Measurements from ENCODE around the gene TLK2. TPM values are rescaled to one million over a fixed set of nuclear protein-coding genes. Genes with fewer than 3 reads are reported as not detected.
A peak's percentile ranks its signal among the peaks of the same experiment; 100 is the strongest.

TLK2 gene
- polyA plus RNA-seq, 1 experiment = 57.4 TPM

DNA sequence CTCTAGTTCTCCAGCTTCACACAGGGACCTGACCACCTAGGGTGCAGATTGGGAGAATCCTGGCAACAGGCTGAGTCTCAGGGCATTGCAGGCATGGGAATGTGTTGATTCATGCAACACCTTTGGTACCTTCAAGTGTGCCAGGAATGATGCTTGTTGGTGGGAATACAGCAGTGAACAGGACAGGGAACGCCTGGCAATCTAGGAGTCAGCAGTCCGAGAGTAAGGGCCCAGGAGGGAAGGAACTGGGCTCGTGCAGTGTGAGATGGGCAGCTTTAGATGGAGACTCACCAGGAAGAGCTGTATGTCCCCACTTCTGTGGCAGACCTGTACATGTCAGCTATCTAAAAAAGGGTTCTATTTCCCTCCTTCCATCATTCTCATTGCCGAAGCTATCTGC is 136.9 kb downstream of the TLK2 start:
- ChIA-PET POLR2A (no interaction called here), CTCF (interaction anchor here (1.2 kb wide), 1 partner anchor 15 kb away, joined by 3 read pairs; no protein-coding TSS in a partner anchor)
- no peak overlapping the region for H3K4me3 ChIP-seq (ENCODE audit: low read depth, low read length)
- no peak for DNase-seq (ENCODE audit: low read depth, low spot score)
- H3K27ac ChIP-seq (ENCODE audit: low read depth, low read length) = no peak overlapping the region
- no peaks in the 10 kb centered on the region for H3K9me3 ChIP-seq (ENCODE audit: control insufficient read depth, insufficient read depth, low read length)
- H3K27me3 ChIP-seq (ENCODE audit: control insufficient read depth, insufficient read depth, low read length) = no peaks in the 10 kb centered on the region
- TF ChIP-seq, protein P1, sequence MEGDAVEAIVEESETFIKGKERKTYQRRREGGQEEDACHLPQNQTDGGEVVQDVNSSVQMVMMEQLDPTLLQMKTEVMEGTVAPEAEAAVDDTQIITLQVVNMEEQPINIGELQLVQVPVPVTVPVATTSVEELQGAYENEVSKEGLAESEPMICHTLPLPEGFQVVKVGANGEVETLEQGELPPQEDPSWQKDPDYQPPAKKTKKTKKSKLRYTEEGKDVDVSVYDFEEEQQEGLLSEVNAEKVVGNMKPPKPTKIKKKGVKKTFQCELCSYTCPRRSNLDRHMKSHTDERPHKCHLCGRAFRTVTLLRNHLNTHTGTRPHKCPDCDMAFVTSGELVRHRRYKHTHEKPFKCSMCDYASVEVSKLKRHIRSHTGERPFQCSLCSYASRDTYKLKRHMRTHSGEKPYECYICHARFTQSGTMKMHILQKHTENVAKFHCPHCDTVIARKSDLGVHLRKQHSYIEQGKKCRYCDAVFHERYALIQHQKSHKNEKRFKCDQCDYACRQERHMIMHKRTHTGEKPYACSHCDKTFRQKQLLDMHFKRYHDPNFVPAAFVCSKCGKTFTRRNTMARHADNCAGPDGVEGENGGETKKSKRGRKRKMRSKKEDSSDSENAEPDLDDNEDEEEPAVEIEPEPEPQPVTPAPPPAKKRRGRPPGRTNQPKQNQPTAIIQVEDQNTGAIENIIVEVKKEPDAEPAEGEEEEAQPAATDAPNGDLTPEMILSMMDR (IDR thresholded peaks at IDR 0.05; ENCODE audit: low read depth, low read length) = no peak

DNA sequence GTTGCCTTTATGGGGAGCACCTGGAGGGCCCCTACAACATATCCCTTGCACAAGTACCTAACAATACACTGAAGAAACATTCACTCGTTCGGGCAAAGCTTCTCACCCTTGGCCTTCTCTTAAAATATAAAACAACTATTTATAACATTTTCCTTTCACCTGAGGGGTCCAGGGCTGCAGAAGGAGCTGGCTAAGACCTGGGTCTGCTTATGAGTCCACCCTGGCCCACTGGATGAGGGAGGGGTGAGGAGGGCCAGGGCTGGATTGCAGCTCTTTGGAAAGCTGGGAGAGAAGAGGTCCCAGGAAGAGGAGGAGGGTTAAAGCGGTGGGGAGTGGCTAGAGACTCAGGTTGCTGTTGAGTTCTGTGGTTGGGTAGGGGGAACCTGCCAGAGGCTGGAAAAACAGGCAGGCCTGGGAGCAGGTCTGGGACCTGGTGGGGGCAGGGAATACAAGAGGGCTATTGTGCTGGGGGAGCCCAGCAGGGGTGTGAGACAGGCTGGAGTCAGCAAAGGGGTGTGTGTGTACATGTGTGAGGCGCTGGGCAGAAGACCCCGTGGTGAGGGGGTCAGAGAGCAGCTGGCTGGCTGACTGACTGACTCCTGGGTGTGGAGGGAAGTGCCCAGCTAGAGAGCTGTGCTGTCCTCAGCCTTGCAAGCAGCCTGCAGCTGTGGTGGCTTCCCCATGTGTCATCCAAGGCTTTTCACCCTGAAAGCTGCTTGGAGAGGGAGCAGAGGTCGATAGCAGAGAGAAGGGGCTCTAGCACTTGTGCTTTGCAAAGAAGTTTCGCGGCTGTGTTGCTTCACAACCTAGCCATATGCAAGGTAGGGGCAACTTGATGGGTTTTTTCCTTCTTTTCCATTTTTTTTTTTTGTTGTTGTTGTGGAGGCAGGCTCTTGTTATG is 138.6 kb downstream of the TLK2 start:
- Histone ChIP-seq H3K27ac (ENCODE audit: low read depth, low read length) (peak overlapping the region; percentile 31), H3K9me3 (ENCODE audit: control insufficient read depth, insufficient read depth, low read length) (no peaks in the 10 kb centered on the region), H3K27me3 (ENCODE audit: control insufficient read depth, insufficient read depth, low read length) (no peaks in the 10 kb centered on the region), H3K4me3 (ENCODE audit: low read depth, low read length) (no peak overlapping the region)
- ChIA-PET POLR2A (no interaction called here), CTCF (no interaction called here)
- TF ChIP-seq, protein P1 (IDR thresholded peaks at IDR 0.05; ENCODE audit: low read depth, low read length) = no peak
- DNase-seq (ENCODE audit: low read depth, low spot score) = no peak

DNA sequence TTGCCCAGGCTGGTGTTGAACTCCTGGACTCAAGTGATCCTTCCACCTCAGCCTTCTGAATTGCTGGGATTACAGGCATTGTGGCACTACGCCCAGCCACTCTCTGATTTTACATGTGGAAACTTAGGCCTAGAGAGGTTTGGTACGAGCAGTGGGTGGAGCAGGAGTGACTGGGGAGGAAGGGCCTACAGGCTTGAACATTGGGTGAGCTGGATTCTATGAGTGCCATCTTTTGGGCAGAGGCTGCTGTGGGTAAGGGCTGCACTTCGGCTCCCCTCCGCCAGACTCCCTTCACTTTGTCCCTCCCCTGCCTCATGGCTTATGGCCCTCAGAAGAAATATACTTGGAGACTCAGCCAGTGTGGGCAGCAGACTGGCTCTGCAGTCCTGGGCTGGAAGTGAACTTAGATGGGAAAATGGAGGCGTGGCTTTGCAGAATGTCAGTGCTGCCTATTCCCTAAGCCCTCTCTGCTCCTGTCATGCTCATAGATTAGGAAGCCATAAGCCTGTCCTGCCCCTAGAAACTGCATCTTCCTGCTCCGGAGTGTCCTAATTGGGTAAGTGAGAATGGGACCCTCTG is 139.4 kb downstream of the TLK2 start:
- H3K4me3 ChIP-seq (ENCODE audit: low read depth, low read length) = no peak overlapping the region
- TF ChIP-seq, protein P1 (IDR thresholded peaks at IDR 0.05; ENCODE audit: low read depth, low read length) = no peak
- no peak overlapping the region for H3K27ac ChIP-seq (ENCODE audit: low read depth, low read length)
- H3K27me3 ChIP-seq (ENCODE audit: control insufficient read depth, insufficient read depth, low read length) = no peaks in the 10 kb centered on the region
- no peak for DNase-seq (ENCODE audit: low read depth, low spot score)
- ChIA-PET POLR2A (no interaction called here), CTCF (no interaction called here)
- H3K9me3 ChIP-seq (ENCODE audit: control insufficient read depth, insufficient read depth, low read length) = no peaks in the 10 kb centered on the region

- no peaks in the 10 kb centered on the region for H3K9me3 ChIP-seq (ENCODE audit: control insufficient read depth, insufficient read depth, low read length)
- H3K27ac ChIP-seq (ENCODE audit: low read depth, low read length) = no peak overlapping the region
- H3K4me3 ChIP-seq (ENCODE audit: low read depth, low read length) = no peak overlapping the region
- TF ChIP-seq, protein P1 (IDR thresholded peaks at IDR 0.05; ENCODE audit: low read depth, low read length) = no peak
- no peak for DNase-seq (ENCODE audit: low read depth, low spot score)
- CTCF ChIA-PET = no interaction called here
- POLR2A ChIA-PET = no interaction called here
- no peaks in the 10 kb centered on the region for H3K27me3 ChIP-seq (ENCODE audit: control insufficient read depth, insufficient read depth, low read length)
These were observed 140.2 kb downstream of the TLK2 start for GRCh38 chr17:62618647-62619416.

All from AG04450 (cell line).